Superior temporal gyrus (tissue), 1 donor: ENCODE results near the gene CAP2.
"Not testable (repeated sequence)": the region's sequence is repeated elsewhere in the genome, so short reads cannot be mapped to it uniquely, and the experiment has no call there.

Source experiments
- DNase-seq: peaks from one replicate; pipeline ENCODE4 v3.0.0-alpha.2; 2016; ENCODE audit errors: extremely low spot score

CAP2 gene

GRCh38 chr6:17580518-17581048 is 187.2 kb downstream of the CAP2 start:
- DNase-seq: peak; percentile 33

DNA sequence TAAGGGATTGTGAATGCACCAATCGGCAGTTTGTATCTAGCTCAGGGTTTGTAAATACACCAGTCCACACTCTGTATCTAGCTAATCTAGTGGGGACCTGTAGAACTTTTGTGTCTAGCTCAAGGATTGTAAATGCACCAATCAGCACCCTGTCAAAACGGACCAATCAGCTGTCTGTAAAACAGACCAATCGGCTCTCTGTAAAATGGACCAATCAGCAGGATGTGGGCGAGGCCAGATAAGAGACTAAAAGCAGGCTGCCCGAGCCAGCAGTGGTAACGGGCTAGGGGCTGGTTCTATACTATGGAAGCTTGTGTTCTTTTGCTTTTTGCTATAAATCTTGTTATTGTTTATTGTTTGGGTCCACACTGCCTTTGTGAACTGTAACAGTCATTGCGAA is 187.9 kb downstream of the CAP2 start:
- DNase-seq: not testable (repeated sequence)

DNA sequence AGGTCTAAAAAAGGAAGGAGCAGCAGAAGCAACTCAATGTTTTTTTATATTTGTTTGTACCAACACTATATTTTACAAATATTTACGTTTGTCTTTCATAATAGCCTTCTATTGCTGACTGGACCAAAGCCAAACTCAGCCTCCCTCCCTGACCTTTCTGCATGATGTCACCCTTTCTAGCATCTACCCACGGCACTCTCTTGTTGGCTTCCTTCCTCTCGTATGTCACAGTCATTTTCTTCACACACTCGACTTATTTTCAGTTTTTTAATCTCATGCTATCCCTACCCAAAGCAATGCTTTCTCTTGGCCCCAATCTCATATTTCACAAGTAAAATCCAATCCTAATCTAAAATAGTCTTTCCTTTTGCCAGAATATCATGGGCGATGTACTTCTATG is 190.4 kb downstream of the CAP2 start:
- no peak for DNase-seq

GRCh38 chr6:17584241-17584803 is 190.9 kb downstream of the CAP2 start:
- peak; percentile 96 for DNase-seq

DNA sequence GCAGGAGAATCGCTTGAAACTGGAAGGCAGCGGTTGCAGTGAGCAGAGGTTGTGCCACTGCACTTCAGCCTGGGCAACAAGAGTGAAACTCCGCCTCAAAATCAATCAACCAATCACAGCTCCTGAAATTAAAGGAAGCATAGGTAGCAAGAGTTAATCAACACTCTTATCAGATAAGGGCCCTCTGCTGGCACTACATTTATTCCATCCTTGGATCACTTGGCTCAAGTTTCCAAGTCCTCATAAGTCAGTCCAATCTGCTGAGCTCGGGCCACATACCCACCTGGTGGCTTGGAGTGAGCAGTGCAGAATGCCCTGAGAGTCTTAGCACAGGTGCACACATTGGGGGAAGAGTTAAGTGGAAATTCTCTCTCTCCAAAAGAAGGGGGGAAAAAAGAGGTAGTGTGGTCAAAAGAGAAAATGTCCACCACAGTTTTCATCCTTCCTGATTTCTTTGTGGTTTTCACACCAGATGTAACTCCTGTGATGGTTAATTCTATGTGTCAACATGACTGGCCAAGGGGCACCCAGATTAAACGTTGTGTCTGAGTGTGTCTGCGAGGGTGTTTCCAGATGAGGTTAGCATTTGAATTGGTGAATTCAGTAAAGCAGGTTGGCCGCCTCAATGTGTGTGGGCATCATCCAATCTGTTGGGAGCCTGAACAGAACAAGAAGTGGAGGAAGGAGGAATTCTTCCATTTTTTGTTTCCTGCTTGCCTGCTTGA is 192.5 kb downstream of the CAP2 start:
- DNase-seq: peak; percentile 12

DNA sequence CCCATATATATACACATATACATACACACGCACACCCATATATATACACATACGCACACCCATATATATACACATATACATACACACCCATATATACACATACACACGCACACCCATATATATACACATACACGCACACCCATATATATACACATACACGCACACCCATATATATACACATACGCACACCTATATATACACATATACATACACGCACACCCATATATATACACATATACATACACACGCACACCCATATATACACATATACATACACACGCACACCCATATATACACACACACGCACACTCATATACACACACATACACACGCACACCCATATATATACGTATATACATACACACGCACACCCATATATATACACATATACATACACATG is 193.2 kb downstream of the CAP2 start:
- not testable (repeated sequence) for DNase-seq

GRCh38 chr6:17588011-17588410 is 194.6 kb downstream of the CAP2 start:
- DNase-seq: no peak

DNA sequence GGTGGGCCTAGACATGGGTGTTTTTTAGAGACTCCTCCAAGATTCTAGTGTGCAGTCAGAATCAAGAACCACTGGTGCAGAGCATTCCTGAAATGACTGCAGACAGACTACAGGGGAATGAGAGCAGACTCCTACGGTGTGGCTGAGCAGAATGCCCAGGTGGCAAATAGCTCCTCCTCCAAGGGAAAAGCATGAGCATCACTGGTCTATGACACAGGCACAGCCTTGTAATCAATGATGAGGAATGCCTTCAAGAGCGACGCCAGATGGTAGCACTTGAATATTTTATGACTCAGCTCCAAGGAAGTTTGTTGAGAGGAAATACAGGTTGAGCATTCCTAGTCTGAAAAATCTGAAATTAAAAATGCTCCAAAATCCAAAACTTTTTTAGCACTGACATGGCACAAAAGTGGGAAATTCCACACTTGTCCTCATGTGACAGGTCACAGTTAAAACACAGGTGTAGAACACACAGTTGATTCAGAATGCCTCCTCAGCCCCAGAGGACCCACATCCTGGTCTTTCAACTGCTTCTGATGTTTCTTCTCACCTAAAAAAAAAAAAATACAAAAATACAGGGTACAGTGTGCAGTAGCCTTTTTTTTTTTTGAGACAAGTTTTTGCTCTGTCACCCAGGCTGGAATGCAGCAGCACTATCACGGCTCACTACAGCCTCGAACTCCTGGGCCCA is 196.2 kb downstream of the CAP2 start:
- DNase-seq: peak; percentile 27

DNA sequence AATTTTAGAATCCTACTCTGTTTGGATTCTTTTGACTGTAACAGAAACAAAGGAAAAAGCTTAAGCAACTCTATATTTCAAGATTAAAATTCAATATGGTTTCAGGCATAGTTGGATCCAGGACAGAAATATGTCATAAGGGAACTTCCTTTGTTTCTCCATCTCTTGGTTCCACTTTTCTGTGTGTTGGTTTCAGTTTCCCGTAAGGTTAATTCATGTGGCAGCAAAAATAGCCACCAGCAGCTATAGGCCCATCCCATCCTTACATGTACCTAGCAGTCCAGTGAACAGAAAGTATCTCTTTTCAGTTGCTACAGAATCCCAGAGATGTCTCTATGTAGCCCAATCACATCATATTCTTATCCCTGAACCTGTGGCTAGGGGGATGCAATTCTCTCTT is 197.9 kb downstream of the CAP2 start:
- DNase-seq: no peak

- no peak for DNase-seq
Observed at GRCh38 chr6:17593246-17593645, 199.9 kb downstream of the CAP2 start.

DNA sequence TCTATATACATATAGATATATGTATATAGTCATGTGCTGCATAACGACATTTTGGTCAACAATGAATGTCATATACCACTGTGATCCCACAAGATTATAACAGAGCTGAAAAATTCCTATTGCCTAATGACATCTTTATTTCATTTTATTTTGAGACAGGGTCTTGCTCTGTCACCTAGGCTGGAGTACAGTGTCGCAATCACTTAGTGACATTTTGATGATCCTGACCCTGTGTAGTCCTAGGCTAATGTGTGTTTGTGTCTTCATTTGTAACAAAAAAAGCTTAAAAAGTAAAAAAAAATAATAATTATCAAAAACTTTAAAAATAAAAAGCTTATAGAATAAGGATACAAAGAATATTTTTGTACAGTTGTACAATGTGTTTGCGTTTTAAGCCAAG is 202.7 kb downstream of the CAP2 start:
- no peak for DNase-seq

DNA sequence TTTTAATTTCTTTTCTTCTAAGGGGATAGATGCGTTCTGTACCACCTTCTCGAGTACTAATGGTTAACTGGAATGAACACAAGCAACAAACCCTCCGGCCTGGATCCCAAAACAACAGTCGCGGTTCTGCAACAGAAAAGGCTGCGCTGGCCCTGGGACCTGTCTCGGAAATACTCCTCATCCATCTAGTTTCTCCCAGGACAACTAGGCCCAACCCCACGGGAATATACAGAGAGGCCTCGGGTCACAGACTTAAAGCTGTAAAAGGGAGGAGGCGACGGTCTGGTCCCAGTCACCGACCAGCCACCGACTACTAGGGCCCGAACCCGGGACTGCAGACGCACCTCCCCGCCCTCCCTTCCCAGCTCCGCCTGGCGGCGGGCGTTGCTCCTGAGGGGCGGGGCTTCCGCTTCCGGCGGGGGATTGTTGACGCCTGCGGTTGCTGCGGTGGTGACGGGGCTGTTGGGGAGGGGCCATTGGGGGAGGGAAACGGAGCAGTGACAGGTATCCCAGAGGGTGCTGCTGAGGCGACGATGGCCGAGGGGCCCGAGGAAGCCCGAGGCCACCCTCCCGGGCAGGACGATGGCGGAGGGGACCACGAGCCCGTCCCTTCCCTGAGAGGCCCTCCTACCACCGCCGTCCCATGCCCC is 206.6 kb downstream of the CAP2 start, which contains the start of gene FAM8A1:
Gene FAM8A1 (plus strand): TSS at position 426 of the 650 bp plus-strand sequence. CDS start 108 bp downstream, at position 534.
- peak; percentile 93 for DNase-seq

- DNase-seq: no peak
Observed at GRCh38 chr6:17600527-17601385, 207.4 kb downstream of the CAP2 start.

DNA sequence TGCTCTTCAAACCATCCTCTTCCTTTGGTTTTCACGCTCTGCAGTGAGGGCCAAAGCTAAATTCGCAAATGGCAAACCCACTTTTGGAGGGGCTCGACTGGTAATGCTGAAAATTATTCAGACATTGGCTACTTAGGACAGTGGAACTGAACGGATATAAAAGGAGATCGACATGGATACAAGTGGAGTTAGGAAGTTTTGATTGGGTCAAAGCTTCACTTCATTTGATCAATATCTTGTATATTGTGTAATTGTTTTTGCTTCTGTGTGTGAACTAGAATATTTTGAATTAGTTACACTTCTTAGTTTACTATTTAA is 207.9 kb downstream of the CAP2 start:
- no peak for DNase-seq

- DNase-seq: no peak
Observed at GRCh38 chr6:17602888-17603287, 209.5 kb downstream of the CAP2 start.

- DNase-seq: no peak
Observed at GRCh38 chr6:17606606-17607005, 213.2 kb downstream of the CAP2 start.
